ENCODE results near the gene MYO9B.

Gene MYO9B

GRCh38 chr19:17148130-17148529 is 72.6 kb downstream of the MYO9B start:
- Histone ChIP-seq H3K36me3 (ENCODE audit: low read depth) (peaks cover 5% of the 10 kb centered on the region), H3K9me3 (ENCODE audit: severe bottlenecking) (no peaks in the 10 kb centered on the region), H3K4me1 (ENCODE audit: insufficient read depth, poor library complexity, severe bottlenecking) (no peaks in the 10 kb centered on the region), H3K27ac (ENCODE audit: poor library complexity, severe bottlenecking) (no peak overlapping the region), H3K27me3 (ENCODE audit: insufficient read depth, poor library complexity, severe bottlenecking) (no peaks in the 10 kb centered on the region), H3K4me3 (ENCODE audit: severe bottlenecking) (no peak overlapping the region)
- ATAC-seq (ENCODE audit: low read depth) = no peak
- no peak for TF ChIP-seq CTCF (IDR thresholded peaks at IDR 0.05; ENCODE audit: poor library complexity, severe bottlenecking)
- DNase-seq (ENCODE audit: low spot score) = no peak

GRCh38 chr19:17149393-17150135 is 74.0 kb downstream of the MYO9B start:
- Histone ChIP-seq H3K4me3 (ENCODE audit: severe bottlenecking) (no peak overlapping the region), H3K9me3 (ENCODE audit: severe bottlenecking) (no peaks in the 10 kb centered on the region), H3K27me3 (ENCODE audit: insufficient read depth, poor library complexity, severe bottlenecking) (no peaks in the 10 kb centered on the region), H3K4me1 (ENCODE audit: insufficient read depth, poor library complexity, severe bottlenecking) (no peaks in the 10 kb centered on the region), H3K36me3 (ENCODE audit: low read depth) (peaks cover 15% of the 10 kb centered on the region), H3K27ac (ENCODE audit: poor library complexity, severe bottlenecking) (no peak overlapping the region)
- no peak for ATAC-seq (ENCODE audit: low read depth)
- TF ChIP-seq CTCF (IDR thresholded peaks at IDR 0.05; ENCODE audit: poor library complexity, severe bottlenecking) = no peak
- no peak for DNase-seq (ENCODE audit: low spot score)

GRCh38 chr19:17153996-17154395 is 78.4 kb downstream of the MYO9B start:
- H3K9me3 ChIP-seq (ENCODE audit: severe bottlenecking) = no peaks in the 10 kb centered on the region
- H3K36me3 ChIP-seq (ENCODE audit: low read depth) = peaks cover 43% of the 10 kb centered on the region
- H3K4me3 ChIP-seq (ENCODE audit: severe bottlenecking) = no peak overlapping the region
- DNase-seq (ENCODE audit: low spot score) (no peak), ATAC-seq (ENCODE audit: low read depth) (no peak)
- H3K27me3 ChIP-seq (ENCODE audit: insufficient read depth, poor library complexity, severe bottlenecking) = no peaks in the 10 kb centered on the region
- no peaks in the 10 kb centered on the region for H3K4me1 ChIP-seq (ENCODE audit: insufficient read depth, poor library complexity, severe bottlenecking)
- no peak overlapping the region for H3K27ac ChIP-seq (ENCODE audit: poor library complexity, severe bottlenecking)
- no peak for TF ChIP-seq CTCF (IDR thresholded peaks at IDR 0.05; ENCODE audit: poor library complexity, severe bottlenecking)

- no peaks in the 10 kb centered on the region for H3K9me3 ChIP-seq (ENCODE audit: severe bottlenecking)
- TF ChIP-seq CTCF (IDR thresholded peaks at IDR 0.05; ENCODE audit: poor library complexity, severe bottlenecking) = no peak
- H3K27me3 ChIP-seq (ENCODE audit: insufficient read depth, poor library complexity, severe bottlenecking) = no peaks in the 10 kb centered on the region
- no peak overlapping the region for H3K4me3 ChIP-seq (ENCODE audit: severe bottlenecking)
- DNase-seq (ENCODE audit: low spot score) = no peak
- H3K36me3 ChIP-seq (ENCODE audit: low read depth) = peaks cover 50% of the 10 kb centered on the region
- ATAC-seq (ENCODE audit: low read depth) = no peak
- H3K4me1 ChIP-seq (ENCODE audit: insufficient read depth, poor library complexity, severe bottlenecking) = no peaks in the 10 kb centered on the region
- H3K27ac ChIP-seq (ENCODE audit: poor library complexity, severe bottlenecking) = no peak overlapping the region
Observed at GRCh38 chr19:17155251-17155650, 79.7 kb downstream of the MYO9B start.

GRCh38 chr19:17156296-17156946 is 80.8 kb downstream of the MYO9B start:
- no peak for TF ChIP-seq CTCF (IDR thresholded peaks at IDR 0.05; ENCODE audit: poor library complexity, severe bottlenecking)
- Histone ChIP-seq H3K4me3 (ENCODE audit: severe bottlenecking) (no peak overlapping the region), H3K27ac (ENCODE audit: poor library complexity, severe bottlenecking) (no peak overlapping the region), H3K36me3 (ENCODE audit: low read depth) (peaks cover 52% of the 10 kb centered on the region), H3K9me3 (ENCODE audit: severe bottlenecking) (no peaks in the 10 kb centered on the region), H3K27me3 (ENCODE audit: insufficient read depth, poor library complexity, severe bottlenecking) (no peaks in the 10 kb centered on the region), H3K4me1 (ENCODE audit: insufficient read depth, poor library complexity, severe bottlenecking) (no peaks in the 10 kb centered on the region)
- DNase-seq (ENCODE audit: low spot score) (no peak), ATAC-seq (ENCODE audit: low read depth) (no peak)

Measured in RWPE2 (cell line).